IMR-90 (cell line): Measurements from ENCODE around the gene ACP4.

ENCODE experiments used
- CEBPB ChIP-seq: IDR thresholded peaks from 2 replicates; pipeline ENCODE4 v1.6.1; 2012; ENCODE audit warnings: low read depth, low read length, improper control_type of control experiment
- FOS ChIP-seq: fragments of 150-350 bp; IDR thresholded peaks from 2 replicates; pipeline ENCODE4 v1.6.1; 2016; ENCODE audit warnings: low read depth, low read length
- MAFK ChIP-seq: IDR thresholded peaks from 2 replicates; pipeline ENCODE4 v1.6.1; 2012; ENCODE audit warnings: low read depth, low read length, improper control_type of control experiment
- MAZ ChIP-seq: IDR thresholded peaks from 2 replicates; pipeline ENCODE4 v1.6.1; 2012; ENCODE audit warnings: low read depth, mild to moderate bottlenecking, low read length, improper control_type of control experiment, moderate library complexity, borderline replicate concordance
- POLR2A ChIP-seq: IDR thresholded peaks from 2 replicates; pipeline ENCODE4 v1.6.1; 2012; ENCODE audit warnings: mild to moderate bottlenecking, low read depth, low read length
- RAD21 ChIP-seq: IDR thresholded peaks from 2 replicates; pipeline ENCODE4 v1.6.1; 2012; ENCODE audit warnings: low read length, improper control_type of control experiment
- RFX5 ChIP-seq: IDR thresholded peaks from 2 replicates; pipeline ENCODE4 v1.8.0; 2012; ENCODE audit warnings: low read depth, mild to moderate bottlenecking, low read length, moderate library complexity
- SMC3 ChIP-seq: fragments of 150-350 bp; IDR thresholded peaks from 2 replicates; pipeline ENCODE4 v1.6.1; 2016; ENCODE audit warnings: low read depth, mild to moderate bottlenecking, antibody characterized with exemption, low read length, moderate library complexity
- TF ChIP-seq, protein P1 (sequence below): conservative IDR thresholded peaks from 2 replicates; pipeline ENCODE4 v1.5.1; 2012; ENCODE audit warnings: mild to moderate bottlenecking, low read depth, low read length, improper control_type of control experiment
- TF ChIP-seq, protein P2 (sequence below): fragments of 150-350 bp; IDR thresholded peaks from 2 replicates; pipeline ENCODE4 v1.6.1; 2017; ENCODE audit warnings: mild to moderate bottlenecking, antibody characterized with exemption, low read length, low read depth
- TF ChIP-seq, protein P3 (sequence below): fragments of 150-350 bp; IDR thresholded peaks from 2 replicates; pipeline ENCODE4 v1.6.1; 2016; ENCODE audit warnings: low read depth, mild to moderate bottlenecking, low read length, moderate library complexity, borderline replicate concordance

DNA sequence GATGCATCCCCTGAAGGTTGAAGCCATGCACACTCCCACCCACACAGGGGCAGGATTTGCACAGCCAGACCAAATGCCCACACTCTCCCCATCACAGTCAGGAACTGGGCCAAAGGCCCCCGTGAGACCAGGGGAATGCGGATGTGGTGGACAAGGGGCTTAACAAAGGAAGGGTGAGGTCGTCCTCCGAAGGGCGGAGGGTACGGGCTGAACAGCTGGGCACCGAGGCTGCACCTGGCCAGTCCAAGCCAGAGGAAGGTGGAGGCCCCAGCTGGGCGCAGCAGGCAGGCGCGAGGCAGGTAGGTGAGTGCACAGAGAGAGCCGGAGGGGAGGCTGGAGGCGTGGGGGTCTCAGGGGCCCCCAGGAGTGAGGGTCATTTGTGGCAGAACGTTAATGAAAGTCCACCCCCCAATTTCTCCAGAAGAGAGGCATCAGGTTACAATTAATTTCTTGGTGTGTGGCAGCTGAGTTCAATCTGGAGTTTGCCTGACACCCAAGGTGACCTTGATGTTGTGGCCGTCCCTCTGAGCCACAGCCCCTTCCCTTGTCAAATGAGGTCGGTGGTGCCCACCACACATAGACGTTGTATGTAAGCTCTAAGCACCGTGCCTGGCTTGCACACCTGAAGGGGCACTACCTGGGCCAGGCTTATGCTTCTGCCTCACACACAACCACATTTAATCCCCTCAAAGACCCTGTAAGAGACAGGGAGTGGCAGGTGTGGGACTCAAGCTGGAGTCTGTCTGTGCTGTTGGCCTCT lies 40.2 kb downstream of the ACP4 start:
- TF ChIP-seq FOS (no peak), POLR2A (no peak), MAZ (no peak), CEBPB (no peak), RFX5 (no peak), SMC3 (no peak), MAFK (no peak), RAD21 (no peak)
- TF ChIP-seq, protein P1, sequence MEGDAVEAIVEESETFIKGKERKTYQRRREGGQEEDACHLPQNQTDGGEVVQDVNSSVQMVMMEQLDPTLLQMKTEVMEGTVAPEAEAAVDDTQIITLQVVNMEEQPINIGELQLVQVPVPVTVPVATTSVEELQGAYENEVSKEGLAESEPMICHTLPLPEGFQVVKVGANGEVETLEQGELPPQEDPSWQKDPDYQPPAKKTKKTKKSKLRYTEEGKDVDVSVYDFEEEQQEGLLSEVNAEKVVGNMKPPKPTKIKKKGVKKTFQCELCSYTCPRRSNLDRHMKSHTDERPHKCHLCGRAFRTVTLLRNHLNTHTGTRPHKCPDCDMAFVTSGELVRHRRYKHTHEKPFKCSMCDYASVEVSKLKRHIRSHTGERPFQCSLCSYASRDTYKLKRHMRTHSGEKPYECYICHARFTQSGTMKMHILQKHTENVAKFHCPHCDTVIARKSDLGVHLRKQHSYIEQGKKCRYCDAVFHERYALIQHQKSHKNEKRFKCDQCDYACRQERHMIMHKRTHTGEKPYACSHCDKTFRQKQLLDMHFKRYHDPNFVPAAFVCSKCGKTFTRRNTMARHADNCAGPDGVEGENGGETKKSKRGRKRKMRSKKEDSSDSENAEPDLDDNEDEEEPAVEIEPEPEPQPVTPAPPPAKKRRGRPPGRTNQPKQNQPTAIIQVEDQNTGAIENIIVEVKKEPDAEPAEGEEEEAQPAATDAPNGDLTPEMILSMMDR, result no peak
- TF ChIP-seq, protein P2, sequence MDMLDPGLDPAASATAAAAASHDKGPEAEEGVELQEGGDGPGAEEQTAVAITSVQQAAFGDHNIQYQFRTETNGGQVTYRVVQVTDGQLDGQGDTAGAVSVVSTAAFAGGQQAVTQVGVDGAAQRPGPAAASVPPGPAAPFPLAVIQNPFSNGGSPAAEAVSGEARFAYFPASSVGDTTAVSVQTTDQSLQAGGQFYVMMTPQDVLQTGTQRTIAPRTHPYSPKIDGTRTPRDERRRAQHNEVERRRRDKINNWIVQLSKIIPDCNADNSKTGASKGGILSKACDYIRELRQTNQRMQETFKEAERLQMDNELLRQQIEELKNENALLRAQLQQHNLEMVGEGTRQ, result no peak
- TF ChIP-seq, protein P3, sequence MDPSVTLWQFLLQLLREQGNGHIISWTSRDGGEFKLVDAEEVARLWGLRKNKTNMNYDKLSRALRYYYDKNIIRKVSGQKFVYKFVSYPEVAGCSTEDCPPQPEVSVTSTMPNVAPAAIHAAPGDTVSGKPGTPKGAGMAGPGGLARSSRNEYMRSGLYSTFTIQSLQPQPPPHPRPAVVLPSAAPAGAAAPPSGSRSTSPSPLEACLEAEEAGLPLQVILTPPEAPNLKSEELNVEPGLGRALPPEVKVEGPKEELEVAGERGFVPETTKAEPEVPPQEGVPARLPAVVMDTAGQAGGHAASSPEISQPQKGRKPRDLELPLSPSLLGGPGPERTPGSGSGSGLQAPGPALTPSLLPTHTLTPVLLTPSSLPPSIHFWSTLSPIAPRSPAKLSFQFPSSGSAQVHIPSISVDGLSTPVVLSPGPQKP, result no peak
